Colonic mucosa (tissue), 4 donors: Measurements from ENCODE around the gene WDR54. TPM values are rescaled to one million over a fixed set of nuclear protein-coding genes. Genes with fewer than 3 reads are reported as not detected.

Experiments
- DNase-seq: peaks from one replicate; pipeline ENCODE4 v3.0.0-alpha.2; 2020
- H3K27ac ChIP-seq: fragments of 200-600 bp; one replicate; pipeline ENCODE4 v1.8.0; 2021
- H3K27me3 ChIP-seq: fragments of 200-600 bp; one replicate; pipeline ENCODE4 v1.8.0; 2021
- H3K36me3 ChIP-seq: fragments of 200-600 bp; one replicate; pipeline ENCODE4 v1.8.0; 2021
- H3K4me1 ChIP-seq: fragments of 200-600 bp; one replicate; pipeline ENCODE4 v1.8.0; 2021; ENCODE audit warnings: mild to moderate bottlenecking
- H3K4me3 ChIP-seq: fragments of 200-600 bp; one replicate; pipeline ENCODE4 v1.8.0; 2021
- H3K9ac ChIP-seq, 2 donors: one replicate each; pipeline ENCODE4 v1.7.0; 2013; ENCODE audit warnings: control low read depth in 2 of 2, low read depth in 2 of 2, low read length in 2 of 2
- H3K9me3 ChIP-seq: fragments of 200-600 bp; one replicate; pipeline ENCODE4 v1.8.0; 2021
- intact Hi-C: fragments of 100-400 bp; cut with DNase I; formaldehyde crosslinking; loops from one replicate; pipeline ENCODE4 v1.14.1; 2022
- total RNA-seq, 2 donors: library from RNA; stranded (reverse); fragmentation: NEBNext Ultra II Directional in 1 of 2; extraction: Animal tissue kit (Norgen Biotek cat#: 25700) in 1 of 2; gene quantifications; one replicate each; pipeline ENCODE4 v1.2.1, GENCODE V29; 2021
- TF ChIP-seq, protein P1 (sequence below): fragments of 200-600 bp; IDR thresholded peaks from one replicate; pipeline ENCODE4 v1.8.0; 2022; ENCODE audit warnings: antibody characterized with exemption, mild to moderate bottlenecking
- donor health status: healthy.
- donor health status: DM: no; HTN: no; CAD: no.
- donor health status: DM: no; HTN: no; CAD: no.

The WDR54 gene
- total RNA-seq, 2 donors from 2014 or later = 7.5 to 9.0 TPM

DNA sequence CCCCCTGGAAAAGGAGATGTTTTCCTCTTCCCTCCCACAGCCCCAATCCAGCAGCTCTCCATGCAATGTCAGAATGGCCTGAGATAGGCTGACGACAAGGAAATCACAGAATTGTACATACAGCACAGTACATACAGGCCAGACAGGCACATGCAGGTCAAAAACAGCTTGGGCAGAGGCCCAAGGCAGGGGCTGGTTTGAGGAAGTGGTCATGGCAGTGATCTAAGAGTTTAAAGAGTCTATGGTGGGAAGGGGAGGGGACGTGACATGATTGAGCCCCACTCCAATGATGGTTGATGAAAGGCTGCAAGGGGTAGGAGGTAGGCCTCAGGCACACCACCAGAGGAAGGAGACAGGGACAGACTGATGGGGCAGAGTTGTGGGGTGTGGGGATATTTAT is 45.7 kb upstream of the WDR54 start:
- H3K27me3 ChIP-seq = no peaks in the 10 kb centered on the region
- intact Hi-C loops = no loop called here
- TF ChIP-seq, protein P1, sequence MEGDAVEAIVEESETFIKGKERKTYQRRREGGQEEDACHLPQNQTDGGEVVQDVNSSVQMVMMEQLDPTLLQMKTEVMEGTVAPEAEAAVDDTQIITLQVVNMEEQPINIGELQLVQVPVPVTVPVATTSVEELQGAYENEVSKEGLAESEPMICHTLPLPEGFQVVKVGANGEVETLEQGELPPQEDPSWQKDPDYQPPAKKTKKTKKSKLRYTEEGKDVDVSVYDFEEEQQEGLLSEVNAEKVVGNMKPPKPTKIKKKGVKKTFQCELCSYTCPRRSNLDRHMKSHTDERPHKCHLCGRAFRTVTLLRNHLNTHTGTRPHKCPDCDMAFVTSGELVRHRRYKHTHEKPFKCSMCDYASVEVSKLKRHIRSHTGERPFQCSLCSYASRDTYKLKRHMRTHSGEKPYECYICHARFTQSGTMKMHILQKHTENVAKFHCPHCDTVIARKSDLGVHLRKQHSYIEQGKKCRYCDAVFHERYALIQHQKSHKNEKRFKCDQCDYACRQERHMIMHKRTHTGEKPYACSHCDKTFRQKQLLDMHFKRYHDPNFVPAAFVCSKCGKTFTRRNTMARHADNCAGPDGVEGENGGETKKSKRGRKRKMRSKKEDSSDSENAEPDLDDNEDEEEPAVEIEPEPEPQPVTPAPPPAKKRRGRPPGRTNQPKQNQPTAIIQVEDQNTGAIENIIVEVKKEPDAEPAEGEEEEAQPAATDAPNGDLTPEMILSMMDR = no peak
- no peaks in the 10 kb centered on the region for H3K9me3 ChIP-seq
- H3K4me1 ChIP-seq = no peaks in the 10 kb centered on the region
- H3K4me3 ChIP-seq = no peak overlapping the region
- no peaks in the 10 kb centered on the region for H3K36me3 ChIP-seq
- no peak overlapping the region for H3K27ac ChIP-seq
- no peak overlapping the region for H3K9ac ChIP-seq
- no peak for DNase-seq

DNA sequence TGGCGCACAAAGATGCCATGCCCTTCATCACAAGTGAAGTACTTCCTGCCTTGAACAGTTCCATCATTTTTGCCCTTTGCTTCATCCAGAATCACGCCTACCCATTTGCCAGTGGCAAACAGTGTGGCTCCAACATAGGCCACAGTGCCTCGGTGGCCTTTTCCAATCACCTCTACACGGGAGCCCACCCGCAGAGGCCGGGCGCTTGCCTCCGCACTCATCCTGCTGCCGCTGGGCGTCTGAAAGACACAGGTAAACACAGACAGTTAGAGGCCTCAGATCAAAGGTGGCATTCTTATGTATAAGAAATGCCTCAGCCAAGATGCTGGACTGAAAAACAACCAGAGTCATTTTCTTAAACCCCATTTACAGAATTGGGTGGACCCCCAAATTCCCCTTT is 43.5 kb upstream of the WDR54 start:
- H3K4me1 ChIP-seq = no peaks in the 10 kb centered on the region
- H3K4me3 ChIP-seq = no peak overlapping the region
- no peak for DNase-seq
- no peaks in the 10 kb centered on the region for H3K36me3 ChIP-seq
- H3K9me3 ChIP-seq = no peaks in the 10 kb centered on the region
- TF ChIP-seq, protein P1 = no peak
- intact Hi-C loops = no loop called here
- no peaks in the 10 kb centered on the region for H3K27me3 ChIP-seq
- no peak overlapping the region for H3K9ac ChIP-seq
- no peak overlapping the region for H3K27ac ChIP-seq

DNA sequence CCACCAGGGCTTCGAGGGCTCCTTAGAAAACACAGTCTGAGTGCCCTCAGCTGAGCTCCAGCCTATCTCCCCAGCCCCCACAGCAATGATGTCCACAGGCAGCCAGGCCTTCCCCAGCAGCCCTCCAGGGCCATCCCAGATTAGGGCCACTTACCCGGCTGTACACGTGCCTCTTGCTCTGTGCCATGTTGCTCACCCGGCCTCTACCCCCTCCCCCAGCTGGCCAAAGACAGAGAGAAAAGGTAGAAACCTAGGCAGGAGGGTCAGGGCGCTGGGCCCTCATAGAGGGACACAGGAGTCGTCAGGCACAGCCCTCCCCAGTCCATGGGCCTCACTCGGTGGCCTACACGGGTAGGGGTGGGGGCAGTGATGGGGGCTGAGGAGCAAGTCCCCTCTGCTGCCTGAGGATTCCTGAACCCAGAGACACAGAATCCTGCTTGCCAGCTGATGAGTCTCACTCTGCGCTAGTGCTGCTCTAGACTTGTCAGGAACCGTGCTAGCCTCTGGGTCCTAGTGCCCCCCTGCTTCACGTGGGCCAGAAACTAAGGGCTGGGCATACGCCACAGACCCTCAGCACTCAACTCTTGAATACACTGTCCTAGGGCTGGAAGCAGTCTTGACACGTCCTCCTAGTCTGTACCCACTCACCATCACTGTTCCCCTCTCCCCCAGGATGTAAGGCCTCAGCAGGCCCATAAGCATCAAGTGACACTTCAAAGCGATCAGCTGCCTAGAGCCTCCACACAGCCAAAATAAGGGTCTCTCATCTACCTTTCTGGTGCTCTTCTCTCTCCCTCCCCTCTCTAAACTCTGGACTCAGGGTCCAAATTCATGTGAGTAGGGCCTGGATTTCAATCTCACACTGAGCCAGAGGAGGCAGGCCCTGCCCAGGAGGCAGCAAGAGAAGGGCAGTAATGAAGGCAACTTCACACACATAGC is 41.4 kb upstream of the WDR54 start, which contains the start of gene DCTN1:
Gene DCTN1, minus strand, starts transcription at position 461 of the 939 bp plus-strand sequence. Its CDS starts 274 bp downstream, at position 187.
- no peaks in the 10 kb centered on the region for H3K9me3 ChIP-seq
- H3K4me1 ChIP-seq = no peaks in the 10 kb centered on the region
- intact Hi-C loops = no loop called here
- H3K27ac ChIP-seq = no peak within 1 kb of the TSS
- DNase-seq = peak; percentile 57
- H3K27me3 ChIP-seq = no peaks in the 10 kb centered on the region
- H3K4me3 ChIP-seq = peak within 1 kb of the TSS; percentile 17
- peak within 1 kb of the TSS in 1 of 2 donors; percentile 68 for H3K9ac ChIP-seq
- TF ChIP-seq, protein P1 = no peak
- no peaks in the 10 kb centered on the region for H3K36me3 ChIP-seq

DNA sequence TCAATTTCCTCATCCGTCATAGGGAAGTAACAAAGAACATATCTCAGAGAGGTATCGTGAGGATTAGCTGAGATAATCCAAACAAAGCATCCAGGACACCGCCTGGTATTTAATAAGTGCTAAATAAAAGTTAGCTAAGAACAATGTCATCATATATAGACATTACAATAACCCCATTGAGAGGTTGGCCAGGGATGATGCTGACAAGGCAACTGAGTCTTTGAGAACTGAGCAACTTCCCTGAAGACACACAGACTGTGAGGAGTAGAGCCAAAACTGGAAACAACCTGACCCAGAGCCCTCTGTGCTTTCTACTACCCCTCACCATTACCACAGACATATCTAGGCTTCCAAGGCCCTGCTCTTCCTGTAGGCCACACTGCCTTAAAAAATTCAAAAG is 39.8 kb upstream of the WDR54 start:
- no peaks in the 10 kb centered on the region for H3K27me3 ChIP-seq
- no peak overlapping the region for H3K27ac ChIP-seq
- TF ChIP-seq, protein P1 = no peak
- no peaks in the 10 kb centered on the region for H3K9me3 ChIP-seq
- H3K9ac ChIP-seq = no peak overlapping the region
- DNase-seq = no peak
- H3K4me1 ChIP-seq = no peaks in the 10 kb centered on the region
- no peak overlapping the region for H3K4me3 ChIP-seq
- intact Hi-C loops = no loop called here
- H3K36me3 ChIP-seq = no peaks in the 10 kb centered on the region

DNA sequence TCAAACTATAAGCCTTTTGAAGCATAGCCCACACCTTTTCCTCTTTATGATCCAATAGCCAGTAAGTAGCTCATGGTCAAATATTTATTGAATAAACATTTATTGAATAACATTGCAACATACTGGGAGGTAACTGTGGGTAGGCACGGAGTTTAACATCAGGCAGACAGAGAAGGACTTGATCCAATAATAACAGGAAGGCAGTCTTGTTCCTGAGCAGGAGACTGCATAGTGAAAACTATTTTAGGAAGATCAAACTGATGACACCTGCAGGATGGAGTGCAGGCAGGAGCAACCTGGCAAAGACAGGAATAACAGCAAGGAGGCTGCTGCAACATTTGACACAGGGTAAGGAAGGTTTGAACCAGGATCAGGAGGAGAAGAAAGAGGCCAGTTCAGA is 38.3 kb upstream of the WDR54 start:
- H3K36me3 ChIP-seq = no peaks in the 10 kb centered on the region
- TF ChIP-seq, protein P1 = no peak
- DNase-seq = no peak
- intact Hi-C loops = no loop called here
- no peaks in the 10 kb centered on the region for H3K9me3 ChIP-seq
- H3K27ac ChIP-seq = no peak overlapping the region
- no peak overlapping the region for H3K4me3 ChIP-seq
- H3K27me3 ChIP-seq = no peaks in the 10 kb centered on the region
- H3K9ac ChIP-seq = no peak overlapping the region
- no peaks in the 10 kb centered on the region for H3K4me1 ChIP-seq
